HG03521 (cell line): ENCODE results near the gene NKIRAS1.
"Not testable (repeated sequence)": the region's sequence is repeated elsewhere in the genome, so short reads cannot be mapped to it uniquely, and the experiment has no call there.

ENCODE experiments used
- ATAC-seq: cut with Tn5 transposase; IDR thresholded peaks from one replicate; pipeline ENCODE4 v1.9.1; 2021; ENCODE audit warnings: mild to moderate bottlenecking, moderate library complexity; ENCODE audit not compliant: unreplicated experiment

The NKIRAS1 gene

DNA sequence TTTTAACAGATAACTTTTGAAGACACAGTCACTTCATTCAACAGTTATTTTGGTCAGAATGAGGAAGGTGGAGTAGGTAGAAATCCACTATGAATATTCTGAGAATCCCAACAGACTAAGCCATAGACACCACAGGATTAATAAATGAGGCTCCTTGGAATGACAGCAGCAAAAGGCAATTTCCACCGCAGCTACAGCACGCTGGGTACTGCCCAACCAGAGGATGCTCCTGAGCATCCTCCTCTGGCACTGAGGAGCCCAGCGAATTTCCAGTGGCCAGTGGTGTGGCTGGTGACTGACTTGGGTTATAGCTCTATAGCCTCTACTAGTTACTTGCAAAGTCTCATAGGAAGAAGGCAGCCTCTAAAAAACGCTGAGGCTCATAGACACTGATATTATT, 24.6 kb upstream of the NKIRAS1 start:
- no peak for ATAC-seq

DNA sequence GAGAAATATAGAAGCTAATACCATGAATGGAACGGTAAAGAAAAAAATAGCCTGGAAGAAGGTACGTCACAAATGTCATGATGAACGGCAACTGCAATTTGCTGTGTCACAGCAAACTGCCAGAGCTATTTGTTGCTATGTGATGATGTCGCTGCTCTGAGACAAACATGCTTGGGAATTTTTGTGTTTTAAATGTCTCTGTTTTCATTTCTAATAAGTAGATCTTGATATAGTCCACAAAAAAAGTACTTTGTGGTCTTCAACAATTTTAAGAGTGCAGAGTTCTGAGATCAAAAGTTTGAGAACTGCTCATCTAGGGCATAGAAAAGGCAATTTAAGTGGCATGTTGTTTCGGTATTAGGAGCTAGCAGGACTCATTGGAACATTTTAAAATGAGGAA, 24.0 kb upstream of the NKIRAS1 start:
- ATAC-seq: no peak

DNA sequence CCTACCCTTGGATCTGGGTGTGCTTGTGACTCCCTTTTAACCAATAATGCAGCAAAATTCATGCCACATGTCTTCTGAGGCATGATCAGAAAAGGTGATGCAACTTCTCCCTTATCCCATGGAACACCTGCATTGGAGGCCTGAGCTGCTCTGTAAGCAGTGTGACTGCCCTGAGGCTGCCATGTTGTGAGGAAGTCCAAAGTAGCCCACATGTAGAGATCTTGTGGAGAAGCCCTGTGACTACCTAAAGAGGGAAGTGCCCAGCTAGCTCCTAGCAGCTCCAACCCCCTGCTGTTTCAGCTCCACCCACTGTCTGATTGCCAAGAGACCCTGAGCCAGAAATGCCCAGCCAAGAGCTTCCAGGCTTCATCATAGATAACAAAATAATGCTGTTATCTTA, 21.9 kb upstream of the NKIRAS1 start:
- no peak for ATAC-seq

GRCh38 chr3:23937296-23937695, 20.5 kb upstream of the NKIRAS1 start:
- ATAC-seq: no peak

DNA sequence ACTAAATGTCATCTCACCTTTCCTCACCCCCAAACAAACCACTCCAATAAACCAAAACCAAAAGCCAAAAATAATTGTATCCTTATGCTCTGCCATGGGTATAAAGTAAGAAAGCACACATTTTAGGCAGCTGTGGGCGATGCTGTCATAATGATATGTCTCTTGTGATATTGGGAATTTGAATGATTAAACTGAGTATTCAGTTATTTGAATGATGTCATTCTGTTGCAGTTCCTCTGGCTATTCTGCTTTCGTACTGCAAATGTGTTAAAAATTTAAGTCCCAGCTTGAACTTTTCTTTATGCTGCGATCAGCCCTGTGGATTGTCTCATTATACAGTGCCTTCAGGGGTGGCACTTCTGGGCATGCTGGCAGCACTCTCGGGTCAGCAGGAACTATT, 17.5 kb upstream of the NKIRAS1 start:
- no peak for ATAC-seq

DNA sequence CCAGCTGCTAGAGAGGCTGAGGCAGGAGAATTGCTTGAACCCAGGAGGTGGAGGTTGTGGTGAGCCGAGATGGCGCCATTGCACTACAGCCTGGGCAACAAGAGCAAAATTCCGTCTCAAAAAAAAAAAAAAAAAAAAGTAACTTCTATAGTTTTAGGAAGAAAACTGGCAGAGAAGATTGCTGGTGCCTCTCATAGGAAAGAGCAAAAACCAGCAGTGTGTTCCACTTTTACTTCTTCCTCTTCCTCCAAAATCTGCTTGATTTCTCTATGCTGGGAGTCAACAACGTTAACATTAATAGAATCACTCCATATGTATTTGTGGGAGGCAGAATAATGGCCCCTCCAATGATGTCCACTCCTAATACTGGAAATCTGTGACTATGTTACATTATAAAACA, 15.8 kb upstream of the NKIRAS1 start:
- ATAC-seq: no peak

- ATAC-seq: no peak
These were observed 14.8 kb upstream of the NKIRAS1 start for GRCh38 chr3:23931597-23931996.

DNA sequence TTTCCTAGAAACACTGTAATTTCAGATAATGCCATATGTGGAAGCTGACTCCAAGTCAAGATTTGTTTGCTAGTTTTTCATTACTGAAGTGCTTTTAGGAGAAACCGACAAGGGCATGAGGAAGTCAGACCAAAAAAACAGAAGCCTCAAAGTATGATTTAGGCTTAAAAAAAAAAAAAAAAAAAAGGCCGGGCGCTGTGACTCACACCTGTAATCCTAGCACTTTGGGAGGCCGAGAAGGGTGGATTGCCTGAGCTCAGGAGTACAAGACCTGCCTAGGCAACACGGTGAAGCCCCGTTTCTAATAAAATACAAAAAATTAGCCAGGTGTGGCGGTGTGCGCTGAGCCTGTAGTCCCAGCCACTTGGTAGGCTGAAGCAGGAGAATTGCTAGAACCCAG, 11.7 kb upstream of the NKIRAS1 start:
- ATAC-seq: no peak

GRCh38 chr3:23926736-23927135, 9.9 kb upstream of the NKIRAS1 start:
- no peak for ATAC-seq

DNA sequence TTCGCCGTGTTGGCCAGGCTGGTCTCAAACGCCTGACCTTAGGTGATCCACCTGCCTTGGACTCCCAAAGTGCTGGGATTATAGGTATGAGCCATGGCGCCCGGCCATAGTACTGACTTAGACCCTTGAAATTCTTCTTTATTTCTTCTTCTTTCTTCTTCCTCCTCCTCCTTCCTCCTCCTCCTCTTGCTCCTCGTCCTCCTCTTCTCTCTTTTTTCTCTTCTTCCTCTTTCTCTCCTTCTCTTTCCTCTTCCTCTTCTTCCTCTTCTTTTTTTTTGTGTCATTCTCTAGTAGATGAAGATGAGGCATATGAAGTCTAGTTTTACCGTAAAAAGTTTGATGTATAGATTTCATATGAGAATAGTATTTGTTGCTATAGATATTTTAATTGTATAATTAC, 9.5 kb upstream of the NKIRAS1 start:
- no peak for ATAC-seq

DNA sequence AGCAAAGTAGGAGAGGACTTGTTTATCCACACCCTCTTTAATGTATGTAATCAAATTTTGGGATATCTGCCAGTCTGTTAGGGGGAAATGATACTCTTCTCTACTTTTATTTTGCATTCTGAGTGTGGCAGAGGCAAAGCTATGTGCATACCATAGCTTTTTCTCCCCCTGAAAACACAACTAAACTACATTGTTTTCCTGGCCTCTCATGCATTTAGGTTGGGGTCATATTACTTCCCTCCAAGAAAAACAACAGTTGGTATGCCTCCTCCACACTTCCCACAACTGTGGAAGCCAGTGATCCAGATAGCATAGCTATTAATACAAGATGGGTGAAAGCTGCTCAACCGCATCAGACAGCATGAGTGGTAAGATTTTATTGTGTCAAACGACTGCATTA, 7.0 kb upstream of the NKIRAS1 start:
- ATAC-seq: no peak

DNA sequence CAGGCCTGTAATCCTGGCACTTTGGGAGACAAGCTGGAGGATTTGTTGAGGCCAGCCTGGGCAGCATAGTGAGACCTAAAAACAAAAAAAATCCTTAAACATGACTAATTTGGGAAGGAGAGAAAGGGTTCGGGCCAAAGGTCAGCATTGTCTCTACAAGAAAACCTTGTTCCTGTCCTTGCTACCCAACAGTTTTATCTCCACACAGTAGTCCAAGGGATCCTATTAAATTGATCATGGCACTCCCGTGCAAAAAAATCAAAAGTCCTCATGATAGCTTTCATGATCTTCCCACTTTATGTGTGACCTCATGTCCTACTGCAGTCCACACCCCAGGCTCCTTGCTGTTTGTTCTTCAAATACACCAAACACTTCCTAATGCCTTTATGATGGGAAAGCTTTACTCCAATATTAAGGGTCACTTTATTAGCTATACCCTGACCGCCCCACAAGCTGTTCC, 4.3 kb upstream of the NKIRAS1 start:
- no peak for ATAC-seq

DNA sequence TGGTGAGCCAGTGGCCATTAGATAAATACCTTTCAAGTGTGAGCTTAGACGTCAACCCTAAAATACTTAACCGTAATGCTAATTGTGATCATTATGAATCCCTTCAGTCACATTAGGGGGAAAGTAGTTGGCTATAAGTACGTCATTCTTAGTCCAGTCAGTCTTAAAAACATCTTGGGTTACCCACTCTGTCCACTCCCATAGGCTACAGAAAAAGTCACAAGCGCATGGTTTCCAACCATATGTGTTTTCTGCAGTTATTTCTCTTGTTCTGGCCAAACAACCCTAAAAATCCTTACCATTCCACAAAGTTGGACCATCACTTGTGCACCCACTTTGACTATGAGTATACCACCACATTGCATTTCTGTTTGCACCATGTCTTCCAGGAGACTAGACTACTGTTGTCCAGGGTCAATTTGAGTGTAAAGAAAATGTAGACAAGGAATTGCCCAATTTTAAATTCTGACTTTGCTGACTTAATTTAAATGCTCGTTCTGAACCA, 3.4 kb upstream of the NKIRAS1 start:
- no peak for ATAC-seq

DNA sequence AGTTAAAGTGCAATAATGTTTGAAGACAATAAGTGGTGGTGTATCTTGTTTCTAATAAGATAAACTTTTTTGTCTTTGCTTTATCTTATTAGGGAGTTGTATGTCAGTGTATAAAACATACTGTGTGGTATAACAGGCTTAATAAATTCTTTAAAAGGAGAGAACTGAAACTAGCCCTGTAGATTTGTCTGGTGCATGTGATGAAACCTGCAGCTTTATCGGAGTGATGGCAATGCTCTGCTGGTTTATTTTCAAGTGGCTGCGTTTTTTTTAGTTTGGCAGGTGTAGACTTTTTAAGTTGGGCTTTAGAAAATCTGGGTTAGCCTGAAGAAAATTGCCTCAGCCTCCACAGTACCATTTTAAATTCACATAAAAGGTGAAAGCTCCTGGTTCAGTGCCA, 2.8 kb upstream of the NKIRAS1 start:
- no peak for ATAC-seq

GRCh38 chr3:23918331-23918730, 1.5 kb upstream of the NKIRAS1 start:
- not testable (repeated sequence) for ATAC-seq

DNA sequence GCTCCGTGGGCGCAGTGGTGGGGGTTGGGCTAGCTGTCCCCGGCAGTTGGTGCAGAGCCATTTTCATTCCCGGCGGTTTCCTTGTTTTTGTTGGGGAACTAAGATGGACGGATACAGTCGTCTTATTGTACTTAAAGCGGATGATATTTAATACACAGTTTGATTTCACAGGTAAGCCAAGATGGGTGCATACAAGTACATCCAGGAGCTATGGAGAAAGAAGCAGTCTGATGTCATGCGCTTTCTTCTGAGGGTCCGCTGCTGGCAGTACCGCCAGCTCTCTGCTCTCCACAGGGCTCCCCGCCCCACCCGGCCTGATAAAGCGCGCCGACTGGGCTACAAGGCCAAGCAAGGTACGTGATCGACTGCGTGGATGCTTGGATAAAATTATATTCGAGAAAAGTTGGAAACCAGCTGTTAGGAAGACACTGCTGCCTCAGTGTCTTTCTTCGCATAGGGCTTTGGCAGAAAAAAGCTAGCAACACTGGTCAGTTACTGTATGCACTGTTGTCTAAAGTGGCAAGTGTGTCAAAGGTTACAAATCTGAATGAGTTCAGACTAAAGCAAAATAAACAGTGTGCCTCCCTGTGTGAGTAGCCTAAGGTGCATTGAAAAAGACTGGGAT, 1.0 kb upstream of the NKIRAS1 start:
- not testable (repeated sequence) for ATAC-seq

- ATAC-seq: peak; percentile 34
These were observed 471 bp downstream of the NKIRAS1 start for GRCh38 chr3:23916152-23916885.

DNA sequence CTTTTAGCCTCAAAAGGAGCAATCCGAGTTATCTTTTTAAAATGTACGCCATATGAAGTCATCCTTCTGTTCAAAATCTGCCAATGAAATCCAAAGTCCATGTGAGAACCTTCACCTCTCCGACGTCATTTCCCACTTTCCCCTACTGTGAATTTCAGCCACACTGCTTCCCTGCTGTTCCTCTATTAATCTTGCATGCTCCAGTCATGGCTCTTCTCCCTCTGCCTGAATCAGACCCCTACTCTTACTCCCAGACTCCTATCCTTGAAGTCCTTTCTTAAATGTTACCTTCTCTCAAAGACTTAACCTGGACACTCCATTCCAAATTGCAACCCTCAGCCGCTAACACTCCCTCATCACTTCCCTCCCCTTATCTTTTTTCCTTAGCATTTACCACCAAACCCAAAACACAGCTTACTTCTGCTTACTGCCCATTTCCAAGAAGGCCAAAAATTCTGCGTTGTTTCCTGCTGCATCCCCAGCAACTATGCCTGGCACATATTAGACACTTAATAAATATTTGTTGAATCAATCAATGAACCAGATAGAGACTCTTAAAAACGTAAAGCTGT, 1.2 kb downstream of the NKIRAS1 start:
- ATAC-seq: no peak

DNA sequence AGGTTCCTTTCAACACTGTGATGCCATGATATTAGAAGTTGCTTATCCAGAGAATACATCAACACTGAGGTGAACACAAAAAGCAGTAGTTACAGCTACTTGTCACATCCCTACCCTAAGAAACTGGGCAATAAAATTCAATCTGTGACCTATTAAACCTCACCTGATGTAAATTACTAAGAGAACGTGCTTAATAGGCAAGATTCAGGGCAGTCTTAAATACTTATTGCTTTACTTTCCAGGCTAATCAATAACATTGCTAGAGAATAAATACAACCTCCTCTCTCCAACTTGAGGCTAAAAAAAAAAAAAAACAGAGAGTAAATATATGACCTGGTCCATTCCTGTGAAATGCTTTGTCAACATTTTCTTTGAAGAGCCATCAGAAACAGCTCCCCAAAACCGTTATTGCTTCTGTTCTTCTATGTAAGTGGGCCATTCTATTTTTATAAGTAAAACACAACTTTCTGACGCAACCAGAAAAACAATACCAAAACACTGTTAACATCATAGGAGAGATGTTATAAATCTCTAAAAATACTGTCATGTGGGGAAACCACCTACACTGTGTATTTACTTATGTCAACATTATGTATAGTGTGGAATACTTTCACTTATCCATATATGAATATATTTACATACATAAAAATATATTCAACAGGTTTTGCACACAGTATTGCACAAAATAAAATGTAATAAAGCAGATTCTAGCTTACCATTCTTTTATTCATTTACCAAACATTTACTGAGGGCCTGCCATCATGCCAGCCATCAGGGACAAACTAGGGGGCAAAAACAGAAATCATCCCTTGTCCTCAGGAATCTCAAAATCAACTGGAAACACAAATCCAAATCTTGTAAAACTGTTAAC, 2.7 kb downstream of the NKIRAS1 start:
- ATAC-seq: no peak

DNA sequence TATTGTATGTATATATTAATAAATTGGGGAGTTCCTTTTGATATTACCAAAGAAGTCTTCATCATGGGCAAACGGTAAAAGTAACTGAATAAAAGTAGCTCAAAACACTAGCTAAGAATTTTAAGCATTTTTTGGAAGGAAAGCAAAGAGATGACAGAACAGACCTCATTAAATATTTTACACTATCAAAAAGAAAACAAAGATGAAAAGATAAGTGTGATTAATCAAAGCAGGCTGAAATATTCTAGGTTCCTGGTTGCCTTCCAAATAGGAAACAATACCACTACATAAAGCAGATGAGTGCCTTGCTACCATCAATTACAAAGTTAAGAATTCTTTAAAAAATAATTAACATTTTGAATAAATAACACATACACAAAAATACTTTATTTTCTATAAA, 3.6 kb downstream of the NKIRAS1 start:
- no peak for ATAC-seq

DNA sequence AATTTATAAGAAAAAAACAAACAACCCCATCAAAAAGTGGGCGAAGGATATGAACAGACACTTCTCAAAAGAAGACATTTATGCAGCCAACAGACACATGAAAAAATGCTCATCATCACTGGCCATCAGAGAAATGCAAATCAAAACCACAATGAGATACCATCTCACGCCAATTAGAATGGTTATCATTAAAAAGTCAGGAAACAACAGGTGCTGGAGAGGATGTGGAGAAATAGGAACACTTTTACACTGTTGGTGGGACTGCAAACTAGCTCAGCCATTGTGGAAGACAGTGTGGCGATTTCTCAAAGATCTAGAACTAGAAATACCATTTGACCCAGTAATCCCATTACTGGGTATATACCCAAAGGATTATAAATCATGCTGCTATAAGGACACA, 4.5 kb downstream of the NKIRAS1 start:
- ATAC-seq: not testable (repeated sequence)
